GM12892 (cell line): ENCODE results near the gene APOA5.

Experiments
- POLR2A ChIP-seq: IDR thresholded peaks from 2 replicates; pipeline ENCODE4 v1.6.1; 2011; ENCODE audit warnings: low read depth, low read length, control low read depth
- POLR2AphosphoS5 ChIP-seq: IDR thresholded peaks from 2 replicates; pipeline ENCODE4 v1.6.1; 2011; ENCODE audit warnings: low read depth, low read length, control low read depth

DNA sequence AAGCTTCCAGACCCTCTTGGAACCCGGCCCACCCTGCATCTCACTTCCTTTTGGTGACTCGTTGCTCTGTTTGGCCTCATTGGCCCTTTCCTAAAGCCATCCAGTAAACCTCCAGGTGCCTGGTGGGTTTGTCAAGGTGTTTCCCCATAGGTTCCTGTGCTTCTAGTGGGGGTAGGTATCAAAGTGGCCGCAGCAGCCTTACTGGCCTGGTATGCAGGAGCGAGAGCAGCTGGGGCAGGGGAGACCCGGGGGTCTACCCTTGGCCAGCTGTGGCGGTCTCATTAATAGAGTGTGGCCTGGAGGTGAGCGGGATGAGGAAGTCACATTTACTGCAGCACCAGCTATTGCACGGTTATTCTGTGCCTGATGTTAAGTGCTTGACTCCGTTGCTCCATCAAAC is 27.4 kb upstream of the APOA5 start:
- no peak for TF ChIP-seq POLR2AphosphoS5
- TF ChIP-seq POLR2A, result no peak
